GM13977 (cell line): ENCODE results near the gene PRKCE.

Experiments
- DNase-seq: peaks from one replicate; pipeline ENCODE4 v3.0.0; 2012; ENCODE audit warnings: low spot score
- in situ Hi-C: fragments of 300-500 bp; cut with MboI; formaldehyde crosslinking; loops from one replicate; pipeline ENCODE4 v1.12.0; 2022; ENCODE audit warnings: low sequenced_read_pairs, low pct_unique_long_range_greater_than_20kb, mixed read lengths, inconsistent platforms; ENCODE audit not compliant: unreplicated experiment
- TF ChIP-seq, protein P1 (sequence below): IDR thresholded peaks from 2 replicates; pipeline ENCODE4 v1.5.1; 2012; ENCODE audit warnings: mild to moderate bottlenecking, control low read depth; ENCODE audit not compliant: insufficient read depth; ENCODE audit errors: extremely low read depth, missing control alignments

Gene PRKCE

DNA sequence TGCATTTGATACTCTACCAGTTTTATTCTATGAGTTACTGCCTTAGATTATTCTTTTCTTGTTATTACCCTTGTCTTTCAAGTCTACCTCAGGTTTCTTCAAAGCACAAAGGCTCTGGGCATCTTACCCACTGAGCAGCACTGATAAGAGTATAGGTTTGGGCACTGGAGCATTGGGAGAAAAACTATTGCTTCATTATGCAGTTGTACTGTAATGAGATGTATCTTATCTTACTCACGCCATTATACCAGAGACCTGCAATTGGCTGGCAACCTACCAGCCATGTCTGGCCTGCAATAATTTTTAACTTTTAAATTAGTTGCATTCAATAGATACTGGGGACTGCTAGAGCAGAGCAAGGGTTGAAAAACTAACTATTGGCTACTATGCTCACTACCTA lies 21.5 kb upstream of the PRKCE start:
- in situ Hi-C loops = no loop called here
- DNase-seq = no peak
- TF ChIP-seq, protein P1, sequence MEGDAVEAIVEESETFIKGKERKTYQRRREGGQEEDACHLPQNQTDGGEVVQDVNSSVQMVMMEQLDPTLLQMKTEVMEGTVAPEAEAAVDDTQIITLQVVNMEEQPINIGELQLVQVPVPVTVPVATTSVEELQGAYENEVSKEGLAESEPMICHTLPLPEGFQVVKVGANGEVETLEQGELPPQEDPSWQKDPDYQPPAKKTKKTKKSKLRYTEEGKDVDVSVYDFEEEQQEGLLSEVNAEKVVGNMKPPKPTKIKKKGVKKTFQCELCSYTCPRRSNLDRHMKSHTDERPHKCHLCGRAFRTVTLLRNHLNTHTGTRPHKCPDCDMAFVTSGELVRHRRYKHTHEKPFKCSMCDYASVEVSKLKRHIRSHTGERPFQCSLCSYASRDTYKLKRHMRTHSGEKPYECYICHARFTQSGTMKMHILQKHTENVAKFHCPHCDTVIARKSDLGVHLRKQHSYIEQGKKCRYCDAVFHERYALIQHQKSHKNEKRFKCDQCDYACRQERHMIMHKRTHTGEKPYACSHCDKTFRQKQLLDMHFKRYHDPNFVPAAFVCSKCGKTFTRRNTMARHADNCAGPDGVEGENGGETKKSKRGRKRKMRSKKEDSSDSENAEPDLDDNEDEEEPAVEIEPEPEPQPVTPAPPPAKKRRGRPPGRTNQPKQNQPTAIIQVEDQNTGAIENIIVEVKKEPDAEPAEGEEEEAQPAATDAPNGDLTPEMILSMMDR = no peak

DNA sequence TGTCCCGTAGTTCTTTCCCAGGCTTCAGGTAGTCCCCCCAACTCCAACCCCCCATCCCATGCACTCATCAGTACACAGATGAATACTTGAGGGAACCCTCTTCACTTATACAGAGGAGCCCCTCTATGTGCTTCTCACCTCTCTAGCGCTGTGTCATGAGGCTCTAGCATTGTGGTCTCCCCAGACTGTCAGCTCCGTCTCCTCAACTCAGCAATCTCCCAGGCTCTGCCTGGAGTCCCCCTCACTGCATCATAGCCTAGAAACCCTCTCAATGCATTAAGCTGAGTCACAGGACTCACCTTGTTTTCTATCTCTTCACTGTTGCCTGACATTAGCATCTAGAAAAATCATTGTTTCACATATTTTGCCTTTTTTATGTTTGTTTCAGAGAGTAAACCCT lies 20.2 kb upstream of the PRKCE start:
- in situ Hi-C loops = no loop called here
- TF ChIP-seq, protein P1 = no peak
- DNase-seq = no peak

- TF ChIP-seq, protein P1 = no peak
- in situ Hi-C loops = no loop called here
- DNase-seq = no peak
These were observed 19.5 kb upstream of the PRKCE start for GRCh38 chr2:45631955-45632354.

- TF ChIP-seq, protein P1 = no peak
- DNase-seq = no peak
- in situ Hi-C loops = no loop called here
These were observed 17.3 kb upstream of the PRKCE start for GRCh38 chr2:45634223-45634622.

DNA sequence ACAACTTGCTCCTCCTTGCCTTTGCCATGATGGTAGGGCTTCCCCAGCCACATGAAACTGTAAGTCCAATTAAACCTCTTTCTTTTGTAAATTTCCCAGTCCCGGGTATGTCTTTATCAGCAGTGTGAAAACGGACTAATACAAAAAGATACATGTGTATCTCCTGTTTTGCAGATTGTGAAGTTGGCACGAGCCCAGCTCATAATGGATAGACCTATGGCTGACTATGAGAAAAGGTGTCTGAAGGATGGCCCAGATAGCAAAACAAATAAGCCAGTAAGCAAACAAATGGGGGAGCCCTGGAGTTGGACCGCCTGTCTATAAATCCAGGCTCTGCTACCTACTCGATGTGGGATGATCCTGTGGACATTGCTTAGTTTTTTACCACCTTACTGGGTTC lies 15.5 kb upstream of the PRKCE start:
- TF ChIP-seq, protein P1 = no peak
- in situ Hi-C loops = no loop called here
- DNase-seq = no peak

GRCh38 chr2:45637440-45637839 lies 14.0 kb upstream of the PRKCE start:
- DNase-seq = peak; percentile 54
- in situ Hi-C loops = no loop called here
- TF ChIP-seq, protein P1 = no peak

GRCh38 chr2:45640576-45640975 lies 10.9 kb upstream of the PRKCE start:
- in situ Hi-C loops = loop anchor here (10.0 kb wide), 1 partner anchor 294 kb away; no protein-coding TSS in a partner anchor
- TF ChIP-seq, protein P1 = no peak
- no peak for DNase-seq
